Measurements from ENCODE around the gene NDUFA13. TPM values are rescaled to one million over a fixed set of nuclear protein-coding genes. Genes with fewer than 3 reads are reported as not detected.

The NDUFA13 gene
- total RNA-seq, 1 experiment from 2014 or later: 339 TPM

GRCh38 chr19:19562665-19563347 lies 46.8 kb downstream of the NDUFA13 start:
- intact Hi-C loops (cut with micrococcal nuclease): no loop called here
- POLR2A ChIA-PET: no interaction called here
- no TSS peak for BruUV-seq (replicated peaks)
- no peaks in the 10 kb centered on the region for H3K4me1 ChIP-seq (ENCODE audit: control insufficient read depth in 1 of 2, insufficient read depth in 2 of 2, low read length in 2 of 2)
- DNase-seq (ENCODE audit: low read depth, low spot score) (no peak), ATAC-seq (peak; percentile 43; the same call in 1 of the 2 replicates)
- H3K27ac ChIP-seq (ENCODE audit: low read depth, low read length): no peak overlapping the region
- H3K9me3 ChIP-seq (ENCODE audit: control insufficient read depth in 1 of 2, insufficient read depth in 1 of 2, low read depth in 1 of 2, low read length in 2 of 2): no peaks in the 10 kb centered on the region
- RAD21 ChIA-PET (ENCODE audit: low non-redundant PET in 1 of 2, low total read pairs in 2 of 2, uncharacterized antibody in 2 of 2, unreplicated experiment in 2 of 2): no interaction called here
- no peak overlapping the region for H3K9ac ChIP-seq (ENCODE audit: low read length)
- no peak overlapping the region for H3K4me3 ChIP-seq (replicated peaks in 1 of 2; ENCODE audit: low read depth in 1 of 2, low read length in 2 of 2)
- H3K36me3 ChIP-seq (ENCODE audit: control insufficient read depth in 1 of 2, insufficient read depth in 2 of 2, low read length in 2 of 2): no peaks in the 10 kb centered on the region; a peak in 1 of 4 replicates
- H2AFZ ChIP-seq (ENCODE audit: low read depth, low read length, poor library complexity, severe bottlenecking): no peak overlapping the region
- TF ChIP-seq FOSL1 (IDR thresholded peaks at IDR 0.05; ENCODE audit: low read depth) (no peak), RAD21 (IDR thresholded peaks at IDR 0.05; ENCODE audit: low read depth) (peak; percentile 37), JUND (IDR thresholded peaks at IDR 0.05) (no peak), ELF1 (IDR thresholded peaks at IDR 0.05; ENCODE audit: borderline replicate concordance, low read depth) (no peak), EGR1 (IDR thresholded peaks at IDR 0.05; ENCODE audit: low read depth) (no peak), POLR2A (IDR thresholded peaks at IDR 0.05; ENCODE audit: borderline replicate concordance, extremely low read depth, insufficient read depth, insufficient read length) (no peak), SRF (IDR thresholded peaks at IDR 0.05; ENCODE audit: low read depth) (no peak), CTCF (IDR thresholded peaks at IDR 0.05 in 2 of 3, conservative IDR thresholded peaks at IDR 0.05 in 1 of 3; ENCODE audit: borderline replicate concordance in 1 of 3, insufficient read depth in 1 of 3, low read depth in 2 of 3, low read length in 2 of 3) (0 out of 6 replicates have a peak, but pooled peaks of 1 of the 3 experiments have one; percentile 8), ZBTB33 (IDR thresholded peaks at IDR 0.05; ENCODE audit: extremely low read depth, insufficient replicate concordance, low read length) (no peak), CEBPB (IDR thresholded peaks at IDR 0.05; ENCODE audit: low read depth) (no peak), REST (IDR thresholded peaks at IDR 0.05; ENCODE audit: low read depth) (no peak), YY1 (IDR thresholded peaks at IDR 0.05; ENCODE audit: extremely low read depth, insufficient replicate concordance, low read depth, low read length) (no peak), TCF7L2 (IDR thresholded peaks at IDR 0.05; ENCODE audit: borderline replicate concordance, extremely low read depth, insufficient read depth, insufficient read length) (no peak), ZFX (IDR thresholded peaks at IDR 0.05) (no peak), SIN3A (IDR thresholded peaks at IDR 0.05; ENCODE audit: low read depth) (no peak), CBX3 (IDR thresholded peaks at IDR 0.05; ENCODE audit: low read depth) (no peak), SP1 (IDR thresholded peaks at IDR 0.05; ENCODE audit: low read depth) (no peak)
- TF ChIP-seq, protein P1, sequence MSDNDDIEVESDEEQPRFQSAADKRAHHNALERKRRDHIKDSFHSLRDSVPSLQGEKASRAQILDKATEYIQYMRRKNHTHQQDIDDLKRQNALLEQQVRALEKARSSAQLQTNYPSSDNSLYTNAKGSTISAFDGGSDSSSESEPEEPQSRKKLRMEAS (IDR thresholded peaks at IDR 0.05): no peak
- H3K4me2 ChIP-seq (ENCODE audit: low read length): no peak overlapping the region
- CTCF ChIA-PET: no interaction called here
- H4K20me1 ChIP-seq (ENCODE audit: insufficient read depth): no peaks in the 10 kb centered on the region
- no peaks in the 10 kb centered on the region for H3K79me2 ChIP-seq (ENCODE audit: insufficient read depth, low read length)
- no peaks in the 10 kb centered on the region for H3K27me3 ChIP-seq (ENCODE audit: insufficient read depth, low read length)
- H3K9me2 ChIP-seq (ENCODE audit: insufficient read depth): no peaks in the 10 kb centered on the region

Data from HCT116 (cell line).